ENCODE data around the gene SEC23A.
"Not testable (repeated sequence)": the region's sequence is repeated elsewhere in the genome, so short reads cannot be mapped to it uniquely, and the experiment has no call there.

Gene SEC23A

GRCh38 chr14:39102969-39103957 is at the start of gene SEC23A:
Gene SEC23A, minus strand, starts transcription at chr14:39103235. Its CDS starts 7,117 bp downstream, at chr14:39096118.
- peak; percentile 76 for DNase-seq (ENCODE audit: low read depth)

DNA sequence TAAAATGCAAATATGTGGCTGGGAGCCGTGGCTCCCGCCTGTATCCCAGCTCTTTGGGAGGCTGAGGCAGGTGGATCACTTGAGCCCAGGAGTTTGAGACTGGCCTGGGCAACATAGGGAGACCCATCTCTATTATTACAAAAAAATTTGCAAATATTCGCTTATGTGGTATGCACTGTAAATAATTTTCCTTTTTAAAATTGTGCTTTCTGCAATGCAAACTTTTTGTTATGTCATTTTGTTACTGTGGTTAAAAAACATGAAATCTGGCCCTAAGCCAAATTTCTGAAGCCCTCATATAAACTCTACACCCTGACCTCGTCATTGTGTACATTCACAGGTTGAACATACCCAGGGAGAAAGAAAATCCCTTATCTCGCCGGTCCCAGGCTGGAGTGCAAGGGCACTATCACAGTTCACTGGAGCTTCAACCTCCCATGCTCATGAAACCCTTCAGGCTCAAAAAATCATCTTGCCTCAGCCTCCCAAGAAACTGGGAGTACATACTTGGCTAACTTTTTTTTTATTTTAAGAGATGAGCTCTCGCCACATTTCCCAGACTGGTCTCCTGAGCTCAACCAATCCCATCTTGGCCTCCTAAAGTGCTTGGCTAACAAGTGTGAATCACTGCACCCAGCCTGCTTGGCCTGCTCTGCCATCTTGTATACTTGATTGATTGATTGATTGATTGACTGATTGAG is 42.4 kb upstream of the SEC23A start:
- no peak for DNase-seq (ENCODE audit: low read depth)

- not testable (repeated sequence) for DNase-seq (ENCODE audit: low read depth)
Observed at GRCh38 chr14:39143226-39143625, 40.2 kb upstream of the SEC23A start.

DNA sequence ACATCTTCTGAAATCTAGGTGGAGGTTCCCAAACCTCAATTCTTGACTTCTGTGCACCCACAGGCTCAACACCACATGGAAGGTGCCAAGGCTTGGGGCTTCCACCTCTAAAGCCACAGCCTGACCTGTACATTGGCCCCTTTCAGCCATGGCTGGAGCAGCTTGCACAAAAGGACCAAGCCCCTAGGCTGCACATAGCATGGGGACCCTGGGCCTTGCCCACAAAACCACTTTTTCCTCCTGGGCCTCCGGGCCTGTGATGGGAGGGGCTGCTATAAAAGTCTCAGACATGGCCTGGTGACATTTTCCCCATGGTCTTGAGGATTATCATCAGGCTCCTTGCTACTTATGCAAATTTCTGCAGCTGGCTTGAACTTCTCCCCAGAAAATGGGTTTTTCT is 38.6 kb upstream of the SEC23A start:
- not testable (repeated sequence) for DNase-seq (ENCODE audit: low read depth)

DNA sequence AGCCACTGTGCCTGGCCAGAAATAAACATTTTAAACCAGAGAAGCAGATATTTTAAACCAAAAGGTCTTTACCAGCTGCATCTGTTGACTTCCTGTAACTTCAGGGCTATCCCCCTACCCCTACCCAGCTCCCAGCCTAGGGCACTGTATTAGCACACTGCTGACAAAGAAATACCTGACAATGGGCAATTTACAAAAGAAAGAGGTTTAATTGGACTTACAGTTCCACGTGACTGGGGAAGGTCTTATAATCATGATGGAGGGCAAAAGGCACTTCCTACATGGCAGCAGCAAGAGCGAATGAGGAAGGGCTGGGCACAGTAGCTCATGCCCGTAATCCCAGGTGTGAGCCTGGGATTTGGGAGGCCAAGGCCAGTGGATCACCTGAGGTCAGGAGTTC is 37.1 kb upstream of the SEC23A start:
- DNase-seq (ENCODE audit: low read depth), result no peak

DNA sequence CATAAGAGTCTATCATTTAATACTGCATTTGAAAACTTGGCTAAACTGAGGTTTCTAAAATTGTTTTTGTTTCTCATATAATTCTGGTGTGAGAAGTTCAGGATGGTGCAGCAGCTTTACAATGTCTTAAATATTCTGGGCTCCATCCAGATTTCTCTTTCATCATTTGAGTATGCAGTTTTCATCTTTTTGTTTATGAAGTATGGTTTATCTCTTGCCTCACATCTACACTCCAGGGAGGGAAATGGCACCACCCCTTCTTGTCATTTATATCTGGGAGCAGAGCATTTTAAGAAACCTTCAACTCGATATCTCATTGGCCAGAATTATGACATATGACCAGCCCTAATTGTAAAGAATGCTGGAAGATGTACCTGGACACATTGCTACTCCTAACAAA is 35.4 kb upstream of the SEC23A start:
- DNase-seq (ENCODE audit: low read depth), result no peak

- DNase-seq (ENCODE audit: low read depth), result not testable (repeated sequence)
Observed at GRCh38 chr14:39137835-39138234, 34.8 kb upstream of the SEC23A start.

- DNase-seq (ENCODE audit: low read depth), result no peak
Observed at GRCh38 chr14:39122330-39123138, 19.5 kb upstream of the SEC23A start.

DNA sequence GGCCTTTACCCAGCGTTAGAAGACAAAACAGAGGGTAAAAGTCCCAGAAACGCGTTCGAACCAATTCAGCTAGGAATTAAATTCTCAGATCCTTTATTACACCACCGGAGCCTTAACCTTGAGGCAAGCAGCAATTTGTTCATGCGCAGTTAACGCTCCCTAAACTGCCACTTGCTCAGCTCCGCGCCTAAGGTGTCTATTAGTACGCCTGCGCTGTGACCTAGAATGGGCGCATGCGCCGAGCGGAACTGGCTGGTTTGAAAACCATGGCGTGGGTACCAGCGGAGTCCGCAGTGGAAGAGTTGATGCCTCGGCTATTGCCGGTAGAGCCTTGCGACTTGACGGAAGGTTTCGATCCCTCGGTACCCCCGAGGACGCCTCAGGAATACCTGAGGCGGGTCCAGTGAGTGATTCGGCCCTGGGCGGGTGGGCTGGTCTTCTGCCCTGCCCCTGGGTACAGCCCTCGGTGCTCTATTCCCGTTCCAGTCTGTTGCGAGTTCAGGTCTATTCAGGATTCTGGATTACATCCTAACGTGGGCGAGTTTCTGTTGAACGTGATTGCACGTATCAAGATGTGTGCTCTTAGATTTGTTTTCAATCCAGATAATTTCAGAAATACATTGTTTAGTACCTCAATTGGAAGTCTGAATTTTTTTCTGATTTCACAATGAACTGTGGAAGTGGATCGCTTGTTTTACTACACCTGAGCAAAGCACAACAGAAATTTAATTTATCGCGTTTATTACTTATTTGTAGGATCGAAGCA is 11.2 kb upstream of the SEC23A start, which contains the start of gene GEMIN2:
TSS of gene GEMIN2 (plus strand) at position 251 of the 766 bp plus-strand sequence. CDS start at position 267, 16 bp downstream.
- peak; percentile 94 for DNase-seq (ENCODE audit: low read depth)

DNA sequence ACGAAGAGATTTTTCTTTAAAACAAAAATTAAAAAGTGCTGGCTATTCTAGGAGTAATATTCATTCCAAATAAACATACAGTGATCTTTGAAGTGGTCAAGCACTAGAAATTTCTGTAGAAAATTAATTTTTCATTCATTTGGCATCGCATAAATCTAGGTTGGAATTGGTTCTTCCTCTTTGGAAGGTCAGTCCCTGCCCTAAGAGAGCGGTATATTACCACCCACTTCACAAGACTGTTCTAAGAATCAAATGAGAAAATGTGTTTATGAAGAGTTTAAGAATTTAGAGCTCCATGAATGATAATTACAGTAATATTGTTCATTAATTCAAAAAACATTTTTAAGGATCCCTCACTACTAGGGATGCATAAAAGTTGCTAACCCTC is 10.6 kb upstream of the SEC23A start:
- DNase-seq (ENCODE audit: low read depth), result no peak

DNA sequence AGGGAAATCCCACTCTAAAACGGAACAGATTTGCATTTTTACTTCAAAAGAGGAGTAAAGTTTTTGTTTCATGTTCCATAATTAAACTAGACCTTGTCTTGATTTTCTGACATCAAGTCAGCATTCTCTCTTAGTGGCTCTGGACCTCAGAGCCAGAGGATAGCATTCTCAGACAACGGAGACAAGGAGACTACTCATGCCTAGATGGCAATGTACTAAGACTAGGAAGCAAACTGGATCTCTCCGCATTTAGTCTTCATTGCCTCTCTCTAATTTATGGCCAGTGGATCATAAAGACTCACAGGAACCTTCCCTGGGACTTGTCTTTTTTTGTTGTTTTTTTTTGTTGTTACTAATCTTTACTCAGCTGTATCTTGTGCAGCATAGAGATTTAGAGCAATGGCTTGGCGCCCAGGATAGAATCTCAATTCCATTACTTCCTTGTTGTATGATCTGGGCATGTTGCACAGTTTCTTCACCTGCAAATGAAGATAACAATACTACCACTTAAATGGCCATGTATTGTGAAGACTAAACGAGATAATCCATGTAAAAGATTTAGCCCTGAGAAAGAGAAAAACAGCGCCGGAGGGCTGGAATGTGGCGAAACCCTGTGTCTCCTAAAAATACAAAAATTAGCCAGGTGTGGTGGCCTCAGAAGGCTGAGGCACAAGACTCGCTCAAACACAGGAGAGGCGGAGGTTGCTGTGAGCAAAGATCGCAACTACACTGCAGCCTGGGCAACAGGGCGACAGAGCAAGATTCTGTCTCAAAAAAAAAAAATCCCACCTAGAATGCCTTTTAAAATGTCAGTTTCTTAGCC is 7.1 kb upstream of the SEC23A start:
- DNase-seq (ENCODE audit: low read depth), result no peak

GRCh38 chr14:39108791-39109190 is 5.8 kb upstream of the SEC23A start:
- DNase-seq (ENCODE audit: low read depth), result no peak

- DNase-seq (ENCODE audit: low read depth), result peak; percentile 18
Observed at GRCh38 chr14:39107591-39107996, 4.6 kb upstream of the SEC23A start.

DNA sequence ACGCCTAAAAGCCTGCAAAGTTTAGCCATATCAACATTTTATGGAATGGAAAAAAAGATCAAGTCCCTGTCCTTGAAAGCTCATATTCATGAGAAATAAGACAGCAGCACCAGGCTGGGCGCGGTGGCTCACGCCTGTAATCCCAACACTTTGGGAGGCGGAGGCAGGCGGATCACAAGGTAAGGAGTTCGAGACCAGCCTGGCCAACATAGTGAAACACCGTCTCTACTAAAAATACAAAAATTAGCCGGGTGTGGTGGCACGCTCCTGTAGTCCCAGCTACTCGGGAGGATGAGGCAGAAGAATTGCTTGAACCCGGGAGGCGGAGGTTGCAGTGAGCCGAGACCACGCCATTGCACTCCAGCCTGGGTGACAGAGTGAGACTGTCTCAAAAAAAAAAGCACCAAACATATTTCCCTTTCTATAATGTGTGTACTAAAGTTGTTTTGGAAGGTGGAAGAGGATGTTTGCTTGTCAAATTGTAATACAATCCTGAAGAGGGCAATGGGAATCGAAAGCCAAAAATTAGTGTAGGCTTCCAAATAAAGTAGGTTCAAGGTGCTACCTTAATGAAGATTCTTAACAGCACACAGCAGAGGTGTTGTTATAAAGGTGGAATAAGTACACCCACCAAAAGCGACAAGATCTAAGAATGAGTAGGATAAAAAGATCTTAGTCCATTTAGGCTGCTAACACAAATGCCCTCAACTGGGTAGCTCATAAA is 1.2 kb upstream of the SEC23A start:
- DNase-seq (ENCODE audit: low read depth), result not testable (repeated sequence)

DNA sequence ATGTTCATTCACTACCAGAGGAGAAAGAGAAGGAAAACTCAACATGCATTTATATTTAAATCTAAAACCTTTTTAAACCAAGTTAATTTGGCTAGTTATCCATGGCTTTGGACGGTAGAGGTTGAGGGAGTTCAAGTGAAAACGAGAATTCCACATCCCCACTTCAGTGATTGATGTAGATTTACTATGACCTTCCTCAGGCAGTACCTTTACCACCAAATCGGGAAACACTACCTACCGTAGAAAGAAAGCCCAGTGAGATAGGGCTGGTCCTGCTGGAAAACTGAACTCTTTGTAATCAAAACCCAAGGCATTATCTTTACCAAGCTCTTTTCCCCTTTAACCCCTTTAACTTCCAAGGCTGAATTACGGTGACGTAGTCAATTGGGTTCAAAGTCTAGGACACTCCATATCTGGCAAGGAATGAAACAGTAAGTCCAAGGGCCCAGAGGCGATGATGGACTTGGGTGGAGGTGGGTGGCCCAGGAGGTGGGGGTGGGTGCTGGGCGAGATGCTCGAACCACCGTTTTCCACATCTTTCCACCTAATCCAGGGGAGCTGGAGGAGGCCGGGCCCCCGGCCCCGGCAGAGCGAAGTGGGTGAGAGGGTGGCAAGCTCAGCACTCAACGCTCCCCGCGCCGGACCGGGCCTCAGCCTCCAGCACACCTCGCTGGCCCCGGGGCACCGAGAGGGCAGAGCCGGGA is 618 bp downstream of the SEC23A start:
- no peak for DNase-seq (ENCODE audit: low read depth)

DNA sequence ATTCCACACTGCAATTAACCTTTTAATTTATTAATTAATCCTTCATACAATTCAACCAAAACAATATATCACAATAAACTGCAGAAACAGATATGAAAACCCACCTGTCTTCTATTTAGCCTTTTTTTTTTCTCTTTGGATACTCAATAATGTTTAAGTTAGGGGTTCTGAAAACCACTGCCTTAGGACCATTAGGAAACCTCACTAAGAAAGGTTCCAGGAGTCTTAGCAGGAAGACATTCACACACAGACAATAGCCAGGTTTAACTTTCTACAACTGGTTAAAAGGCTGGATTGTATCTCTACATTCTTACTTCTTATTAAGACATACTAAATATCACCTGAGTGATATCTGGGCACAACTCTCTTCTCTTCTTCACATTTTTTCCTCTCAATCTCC is 3.3 kb downstream of the SEC23A start:
- DNase-seq (ENCODE audit: low read depth), result no peak

- not testable (repeated sequence) for DNase-seq (ENCODE audit: low read depth)
Observed at GRCh38 chr14:39099215-39099614, 3.8 kb downstream of the SEC23A start.

GRCh38 chr14:39097159-39097558 is 5.9 kb downstream of the SEC23A start:
- no peak for DNase-seq (ENCODE audit: low read depth)

GRCh38 chr14:39094515-39094914 is 8.5 kb downstream of the SEC23A start:
- DNase-seq (ENCODE audit: low read depth), result no peak

Data from fibroblast of the conjunctiva (primary cell).